WERI-Rb-1 (cell line): ENCODE measurements around the gene KCNMA1.

Source experiments
- DNase-seq: peaks from one replicate; pipeline ENCODE4 v3.0.0-alpha.2; 2020
- H3K27ac ChIP-seq: fragments of 250-450 bp; sonication (Bioruptor Pico); 2 replicates; pipeline ENCODE4 v1.5.1; 2020; ENCODE audit warnings: mild to moderate bottlenecking, moderate library complexity
- H3K27me3 ChIP-seq: fragments of 250-450 bp; sonication (Bioruptor Pico); 2 replicates; pipeline ENCODE4 v1.5.1; 2021; ENCODE audit warnings: mild to moderate bottlenecking, low read depth, moderate library complexity; ENCODE audit not compliant: insufficient read depth, severe bottlenecking
- H3K36me3 ChIP-seq: fragments of 250-450 bp; sonication (Bioruptor Pico); 2 replicates; pipeline ENCODE4 v1.5.1; 2020; ENCODE audit warnings: mild to moderate bottlenecking, moderate library complexity
- H3K4me3 ChIP-seq: 2 replicates; pipeline ENCODE4 v1.5.1; 2011; ENCODE audit warnings: low read depth, mild to moderate bottlenecking, control low read depth, low read length
- H3K9me3 ChIP-seq: fragments of 250-450 bp; sonication (Bioruptor Pico); 2 replicates; pipeline ENCODE4 v1.5.1; 2021; ENCODE audit warnings: mild to moderate bottlenecking, moderate library complexity; ENCODE audit not compliant: severe bottlenecking
- TF ChIP-seq, protein P1 (sequence below): IDR thresholded peaks from 2 replicates; pipeline ENCODE4 v1.5.1; 2011; ENCODE audit warnings: low read depth, mild to moderate bottlenecking, control low read depth, inconsistent platforms, low read length

KCNMA1 gene

DNA sequence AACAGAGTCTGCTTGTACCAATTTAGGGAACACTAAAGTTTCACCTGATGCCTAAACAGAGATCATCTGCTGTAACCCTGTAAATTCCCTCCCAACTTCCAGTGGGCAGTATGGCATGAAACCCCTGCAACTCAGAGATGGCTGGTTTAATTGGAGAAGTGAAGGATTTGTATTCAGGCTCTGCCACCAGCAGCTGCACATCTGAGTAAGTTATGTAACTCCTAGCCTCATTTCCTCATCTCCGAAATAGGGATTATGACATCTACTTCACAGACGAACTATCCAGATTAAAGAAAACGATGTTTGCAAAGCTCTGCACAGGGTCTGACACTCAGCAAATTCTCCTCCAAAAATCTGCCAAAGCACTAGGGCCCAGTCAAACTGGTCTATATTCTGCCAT is 493.0 kb downstream of the KCNMA1 start:
- no peaks in the 10 kb centered on the region for H3K27me3 ChIP-seq
- H3K36me3 ChIP-seq = no peaks in the 10 kb centered on the region
- DNase-seq = no peak
- TF ChIP-seq, protein P1, sequence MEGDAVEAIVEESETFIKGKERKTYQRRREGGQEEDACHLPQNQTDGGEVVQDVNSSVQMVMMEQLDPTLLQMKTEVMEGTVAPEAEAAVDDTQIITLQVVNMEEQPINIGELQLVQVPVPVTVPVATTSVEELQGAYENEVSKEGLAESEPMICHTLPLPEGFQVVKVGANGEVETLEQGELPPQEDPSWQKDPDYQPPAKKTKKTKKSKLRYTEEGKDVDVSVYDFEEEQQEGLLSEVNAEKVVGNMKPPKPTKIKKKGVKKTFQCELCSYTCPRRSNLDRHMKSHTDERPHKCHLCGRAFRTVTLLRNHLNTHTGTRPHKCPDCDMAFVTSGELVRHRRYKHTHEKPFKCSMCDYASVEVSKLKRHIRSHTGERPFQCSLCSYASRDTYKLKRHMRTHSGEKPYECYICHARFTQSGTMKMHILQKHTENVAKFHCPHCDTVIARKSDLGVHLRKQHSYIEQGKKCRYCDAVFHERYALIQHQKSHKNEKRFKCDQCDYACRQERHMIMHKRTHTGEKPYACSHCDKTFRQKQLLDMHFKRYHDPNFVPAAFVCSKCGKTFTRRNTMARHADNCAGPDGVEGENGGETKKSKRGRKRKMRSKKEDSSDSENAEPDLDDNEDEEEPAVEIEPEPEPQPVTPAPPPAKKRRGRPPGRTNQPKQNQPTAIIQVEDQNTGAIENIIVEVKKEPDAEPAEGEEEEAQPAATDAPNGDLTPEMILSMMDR = no peak
- H3K9me3 ChIP-seq = no peaks in the 10 kb centered on the region
- H3K4me3 ChIP-seq = no peak overlapping the region
- no peak overlapping the region for H3K27ac ChIP-seq

DNA sequence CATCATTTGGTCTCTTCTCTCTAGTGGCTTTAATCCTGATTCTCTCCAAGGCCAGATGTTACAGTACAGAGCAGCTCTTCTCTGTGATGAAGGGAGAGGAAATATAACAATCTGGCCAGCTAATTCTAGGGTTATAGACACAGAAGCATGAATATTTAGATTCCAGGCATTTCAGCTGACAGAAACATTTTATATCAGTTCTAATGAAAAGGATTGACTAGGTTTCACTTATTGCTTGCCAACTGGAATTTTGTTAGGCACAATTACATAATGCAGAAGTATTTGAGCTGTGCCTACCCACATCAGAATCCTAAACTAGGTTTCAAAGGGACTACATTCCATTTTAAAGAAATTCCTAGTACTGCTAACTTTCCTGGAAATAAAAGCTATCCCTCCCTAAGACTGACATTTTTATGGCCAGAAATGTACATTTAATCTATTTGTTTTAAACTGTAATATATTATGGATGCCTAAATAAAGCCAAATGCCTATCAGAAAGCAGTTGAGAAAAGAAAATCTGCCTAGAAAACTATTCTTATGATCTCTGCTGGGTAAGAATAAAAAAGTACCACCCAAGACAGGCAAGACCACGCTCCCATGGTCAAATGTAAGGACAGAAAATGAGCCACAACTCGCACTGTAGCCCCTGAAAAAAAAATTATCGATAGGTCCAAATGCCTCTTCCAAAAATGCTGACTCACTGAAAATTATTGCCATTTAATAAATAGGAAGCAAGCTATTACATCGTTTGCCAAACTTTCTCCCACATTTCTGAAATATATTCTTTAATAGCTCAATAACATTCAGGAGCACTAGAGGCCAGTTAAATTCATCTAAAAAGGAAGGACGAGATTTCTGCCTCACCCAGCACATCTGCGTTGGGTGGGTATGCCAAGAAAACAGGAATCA is 498.1 kb downstream of the KCNMA1 start:
- no peaks in the 10 kb centered on the region for H3K27me3 ChIP-seq
- DNase-seq = no peak
- TF ChIP-seq, protein P1 = no peak
- no peaks in the 10 kb centered on the region for H3K36me3 ChIP-seq
- no peak overlapping the region for H3K27ac ChIP-seq
- no peaks in the 10 kb centered on the region for H3K9me3 ChIP-seq
- H3K4me3 ChIP-seq = no peak overlapping the region

DNA sequence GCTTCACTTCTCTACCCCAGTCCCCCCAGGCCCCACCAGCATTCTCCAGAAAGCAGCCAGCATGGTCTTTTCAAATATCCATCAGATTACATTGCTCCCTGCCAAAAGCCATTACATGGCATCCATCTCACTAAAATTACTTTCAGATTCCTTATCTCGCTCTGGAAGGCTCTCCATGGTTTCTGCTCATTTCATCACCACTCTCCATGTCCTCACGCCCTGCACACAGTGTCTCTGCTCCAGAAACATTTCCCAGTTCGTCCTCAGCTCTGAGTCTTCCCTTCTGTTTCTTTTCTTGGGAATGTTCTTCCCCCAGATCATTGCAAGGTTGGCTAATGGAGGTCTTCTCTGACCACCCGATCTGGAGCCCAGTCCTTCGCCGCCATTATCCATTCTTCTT is 499.1 kb downstream of the KCNMA1 start:
- H3K36me3 ChIP-seq = no peaks in the 10 kb centered on the region
- H3K27ac ChIP-seq = no peak overlapping the region
- no peak for DNase-seq
- no peak overlapping the region for H3K4me3 ChIP-seq
- TF ChIP-seq, protein P1 = no peak
- no peaks in the 10 kb centered on the region for H3K9me3 ChIP-seq
- no peaks in the 10 kb centered on the region for H3K27me3 ChIP-seq

DNA sequence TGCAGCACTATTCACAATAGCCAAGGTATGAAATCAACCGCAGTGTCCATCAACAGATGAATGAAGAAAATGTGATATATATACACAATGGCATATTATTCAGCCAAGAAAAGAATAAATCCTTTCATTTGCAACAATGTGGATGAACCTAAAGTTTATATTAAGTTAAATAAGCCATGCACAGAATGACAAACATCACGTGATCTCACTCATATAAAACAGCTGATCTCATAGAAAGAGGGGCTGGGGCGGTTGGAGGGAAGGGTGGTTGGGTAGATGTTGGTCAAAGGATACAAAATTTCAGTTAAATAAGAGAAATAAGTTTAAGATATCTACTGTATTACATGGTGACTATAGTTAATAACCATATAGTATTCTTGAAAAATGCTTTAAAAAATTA is 502.1 kb downstream of the KCNMA1 start:
- DNase-seq = no peak
- Histone ChIP-seq H3K9me3 (no peaks in the 10 kb centered on the region), H3K36me3 (no peaks in the 10 kb centered on the region), H3K4me3 (no peak overlapping the region), H3K27me3 (no peaks in the 10 kb centered on the region), H3K27ac (no peak overlapping the region)
- TF ChIP-seq, protein P1 = no peak

DNA sequence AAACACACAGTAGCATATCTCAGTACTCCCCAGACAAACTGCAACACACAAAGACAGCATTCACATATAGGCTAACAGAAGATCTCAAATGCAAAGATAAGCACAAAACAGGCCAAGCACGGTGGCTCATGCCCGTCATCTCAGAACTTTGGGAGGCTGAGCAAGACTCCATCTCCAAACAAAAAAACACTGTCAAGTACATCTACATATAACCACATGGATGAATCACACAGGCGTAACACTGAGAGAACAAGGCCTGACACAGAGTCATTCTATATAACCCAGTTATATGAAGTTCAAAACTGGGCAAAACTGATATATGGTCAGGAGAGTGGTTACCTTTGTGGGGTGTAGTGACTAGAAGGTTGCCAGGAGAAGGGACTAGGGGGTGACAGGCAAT is 506.4 kb downstream of the KCNMA1 start:
- H3K4me3 ChIP-seq = no peak overlapping the region
- DNase-seq = no peak
- TF ChIP-seq, protein P1 = no peak
- no peaks in the 10 kb centered on the region for H3K9me3 ChIP-seq
- no peaks in the 10 kb centered on the region for H3K27me3 ChIP-seq
- H3K36me3 ChIP-seq = no peaks in the 10 kb centered on the region
- no peak overlapping the region for H3K27ac ChIP-seq
